Measurements from ENCODE around the gene RHOT2. TPM values are rescaled to one million over a fixed set of nuclear protein-coding genes. Genes with fewer than 3 reads are reported as not detected.

The RHOT2 gene
- polyA plus RNA-seq, 1 donor, result 105 TPM

DNA sequence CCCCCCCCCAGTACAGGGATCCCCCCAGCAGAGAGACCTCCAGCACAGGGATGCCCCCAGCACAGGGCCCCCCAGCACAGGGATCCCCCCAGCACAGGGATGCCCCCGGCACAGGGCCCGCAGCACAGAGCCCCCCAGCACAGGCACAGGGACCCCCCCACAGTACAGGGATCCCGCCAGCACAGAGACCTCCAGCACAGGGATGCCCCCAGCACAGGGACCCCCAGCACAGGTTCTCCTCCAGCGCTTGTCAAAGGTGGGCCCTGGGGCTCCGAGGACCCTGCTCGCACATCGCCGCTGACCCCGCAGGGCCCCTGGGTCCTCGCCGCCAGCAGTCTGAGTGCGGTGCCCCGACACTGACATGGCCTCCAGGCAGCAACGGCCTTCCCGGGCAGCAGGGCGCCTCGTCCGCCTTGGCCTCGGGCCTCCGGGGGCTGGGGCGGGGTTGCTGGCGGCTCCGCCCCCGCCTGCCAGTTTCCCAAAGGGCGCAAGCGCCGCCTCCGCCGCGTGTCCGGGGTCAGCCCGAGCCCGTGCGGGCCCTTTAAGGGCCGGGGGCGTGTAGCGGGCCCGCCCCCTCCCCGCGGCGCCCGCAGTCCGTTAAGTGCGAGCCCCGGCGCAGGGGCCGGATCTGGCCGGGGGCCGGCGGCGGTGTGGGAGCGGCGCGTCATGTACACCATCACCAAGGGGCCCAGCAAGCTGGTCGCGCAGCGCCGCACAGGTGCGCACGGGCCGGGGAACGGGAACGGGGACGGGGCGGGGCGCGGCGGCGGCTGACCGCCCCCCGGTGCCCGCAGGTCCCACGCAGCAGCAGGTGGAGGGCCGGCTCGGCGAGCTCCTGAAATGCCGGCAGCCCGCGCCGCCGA is 26.4 kb upstream of the RHOT2 start, which contains the start of gene MCRIP2:
Gene MCRIP2 (plus strand): TSS at position 503 of the 863 bp plus-strand sequence. CDS start 164 bp downstream, at position 667.
- Histone ChIP-seq H3K27me3 (ENCODE audit: control insufficient read depth, insufficient read depth, low read length) (no peaks in the 10 kb centered on the region), H3K27ac (ENCODE audit: low read length) (peak within 1 kb of the TSS; percentile 85), H3K4me1 (ENCODE audit: control insufficient read depth, insufficient read depth, low read length) (peaks cover 45% of the 10 kb centered on the region), H3K36me3 (ENCODE audit: control insufficient read depth, insufficient read depth, low read length) (peaks cover 2% of the 10 kb centered on the region), H3K4me3 (ENCODE audit: low read length) (peak within 1 kb of the TSS; percentile 81), H3K9me3 (ENCODE audit: control insufficient read depth, low read depth, low read length) (peaks cover 5% of the 10 kb centered on the region)
- no CpG with 5 or more reads among the region's 81 CpGs for WGBS (ENCODE audit: insufficient coverage, low lambda C conversion rate)
- DNase-seq, result peak; percentile 78 to 91

GRCh38 chr16:642189-643049 is 25.5 kb upstream of the RHOT2 start:
- H3K36me3 ChIP-seq (ENCODE audit: control insufficient read depth, insufficient read depth, low read length), result peaks cover 10% of the 10 kb centered on the region
- H3K27me3 ChIP-seq (ENCODE audit: control insufficient read depth, insufficient read depth, low read length), result no peaks in the 10 kb centered on the region
- peaks cover 51% of the 10 kb centered on the region for H3K4me1 ChIP-seq (ENCODE audit: control insufficient read depth, insufficient read depth, low read length)
- H3K4me3 ChIP-seq (ENCODE audit: low read length), result peak overlapping the region; percentile 79
- no CpG with 5 or more reads among the region's 72 CpGs for WGBS (ENCODE audit: insufficient coverage, low lambda C conversion rate)
- H3K9me3 ChIP-seq (ENCODE audit: control insufficient read depth, low read depth, low read length), result peaks cover 5% of the 10 kb centered on the region
- peak; percentile 49 to 84 for DNase-seq
- H3K27ac ChIP-seq (ENCODE audit: low read length), result peak overlapping the region; percentile 85

- peaks cover 8% of the 10 kb centered on the region for H3K9me3 ChIP-seq (ENCODE audit: control insufficient read depth, low read depth, low read length)
- H3K27ac ChIP-seq (ENCODE audit: low read length), result peak overlapping the region; percentile 85
- WGBS (ENCODE audit: insufficient coverage, low lambda C conversion rate), result no CpG with 5 or more reads among the region's 13 CpGs
- peaks cover 10% of the 10 kb centered on the region for H3K36me3 ChIP-seq (ENCODE audit: control insufficient read depth, insufficient read depth, low read length)
- H3K27me3 ChIP-seq (ENCODE audit: control insufficient read depth, insufficient read depth, low read length), result no peaks in the 10 kb centered on the region
- peaks cover 52% of the 10 kb centered on the region for H3K4me1 ChIP-seq (ENCODE audit: control insufficient read depth, insufficient read depth, low read length)
- H3K4me3 ChIP-seq (ENCODE audit: low read length), result peak overlapping the region; percentile 79
- DNase-seq, result peak in 1 of 2 donors; percentile 21
Observed at GRCh38 chr16:643050-643368, 24.9 kb upstream of the RHOT2 start.

- no peak overlapping the region for H3K4me3 ChIP-seq (ENCODE audit: low read length)
- peaks cover 10% of the 10 kb centered on the region for H3K9me3 ChIP-seq (ENCODE audit: control insufficient read depth, low read depth, low read length)
- peaks cover 60% of the 10 kb centered on the region for H3K4me1 ChIP-seq (ENCODE audit: control insufficient read depth, insufficient read depth, low read length)
- no peaks in the 10 kb centered on the region for H3K27me3 ChIP-seq (ENCODE audit: control insufficient read depth, insufficient read depth, low read length)
- H3K27ac ChIP-seq (ENCODE audit: low read length), result peak overlapping the region; percentile 78
- peaks cover 10% of the 10 kb centered on the region for H3K36me3 ChIP-seq (ENCODE audit: control insufficient read depth, insufficient read depth, low read length)
- no peak for DNase-seq
- 100% methylated on average over 4 of the region's 12 CpGs for WGBS (ENCODE audit: insufficient coverage, low lambda C conversion rate)
Observed at GRCh38 chr16:644556-644955, 23.4 kb upstream of the RHOT2 start.

GRCh38 chr16:645852-646678 is 21.9 kb upstream of the RHOT2 start:
- DNase-seq, result peak; percentile 78 to 86
- Histone ChIP-seq H3K27ac (ENCODE audit: low read length) (peak overlapping the region; percentile 78), H3K9me3 (ENCODE audit: control insufficient read depth, low read depth, low read length) (peaks cover 9% of the 10 kb centered on the region), H3K4me3 (ENCODE audit: low read length) (peak overlapping the region; percentile 8), H3K4me1 (ENCODE audit: control insufficient read depth, insufficient read depth, low read length) (peaks cover 59% of the 10 kb centered on the region), H3K36me3 (ENCODE audit: control insufficient read depth, insufficient read depth, low read length) (peaks cover 10% of the 10 kb centered on the region), H3K27me3 (ENCODE audit: control insufficient read depth, insufficient read depth, low read length) (no peaks in the 10 kb centered on the region)
- no CpG with 5 or more reads among the region's 32 CpGs for WGBS (ENCODE audit: insufficient coverage, low lambda C conversion rate)

DNA sequence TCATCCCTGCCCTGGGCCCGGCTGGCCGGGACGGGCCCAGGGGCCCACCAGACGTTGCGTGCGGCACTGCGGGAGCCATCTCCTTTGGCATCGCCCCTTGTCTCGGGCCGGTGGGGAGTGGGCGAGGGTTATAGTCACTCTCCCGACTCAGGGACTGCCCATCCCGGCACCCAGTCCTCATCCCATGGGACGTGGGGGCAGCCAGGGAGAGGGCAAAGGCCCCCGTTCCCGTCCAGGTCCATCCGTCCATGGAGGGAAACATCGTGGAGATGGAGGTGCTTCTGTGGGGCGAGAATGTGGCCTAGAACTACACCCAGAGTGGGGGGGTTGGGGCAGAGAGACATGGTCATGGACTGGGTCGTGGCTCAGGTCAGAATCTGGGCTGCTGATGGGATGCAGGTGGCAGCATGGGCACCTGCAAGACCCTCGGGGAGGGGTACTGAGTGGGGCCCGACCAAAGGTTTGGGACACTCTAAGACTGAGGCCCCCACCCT is 21.2 kb upstream of the RHOT2 start:
- no CpG with 5 or more reads among the region's 22 CpGs for WGBS (ENCODE audit: insufficient coverage, low lambda C conversion rate)
- Histone ChIP-seq H3K9me3 (ENCODE audit: control insufficient read depth, low read depth, low read length) (peaks cover 5% of the 10 kb centered on the region), H3K36me3 (ENCODE audit: control insufficient read depth, insufficient read depth, low read length) (peaks cover 13% of the 10 kb centered on the region), H3K27ac (ENCODE audit: low read length) (peak overlapping the region; percentile 78), H3K4me1 (ENCODE audit: control insufficient read depth, insufficient read depth, low read length) (peaks cover 58% of the 10 kb centered on the region), H3K4me3 (ENCODE audit: low read length) (no peak overlapping the region), H3K27me3 (ENCODE audit: control insufficient read depth, insufficient read depth, low read length) (no peaks in the 10 kb centered on the region)
- DNase-seq, result no peak

DNA sequence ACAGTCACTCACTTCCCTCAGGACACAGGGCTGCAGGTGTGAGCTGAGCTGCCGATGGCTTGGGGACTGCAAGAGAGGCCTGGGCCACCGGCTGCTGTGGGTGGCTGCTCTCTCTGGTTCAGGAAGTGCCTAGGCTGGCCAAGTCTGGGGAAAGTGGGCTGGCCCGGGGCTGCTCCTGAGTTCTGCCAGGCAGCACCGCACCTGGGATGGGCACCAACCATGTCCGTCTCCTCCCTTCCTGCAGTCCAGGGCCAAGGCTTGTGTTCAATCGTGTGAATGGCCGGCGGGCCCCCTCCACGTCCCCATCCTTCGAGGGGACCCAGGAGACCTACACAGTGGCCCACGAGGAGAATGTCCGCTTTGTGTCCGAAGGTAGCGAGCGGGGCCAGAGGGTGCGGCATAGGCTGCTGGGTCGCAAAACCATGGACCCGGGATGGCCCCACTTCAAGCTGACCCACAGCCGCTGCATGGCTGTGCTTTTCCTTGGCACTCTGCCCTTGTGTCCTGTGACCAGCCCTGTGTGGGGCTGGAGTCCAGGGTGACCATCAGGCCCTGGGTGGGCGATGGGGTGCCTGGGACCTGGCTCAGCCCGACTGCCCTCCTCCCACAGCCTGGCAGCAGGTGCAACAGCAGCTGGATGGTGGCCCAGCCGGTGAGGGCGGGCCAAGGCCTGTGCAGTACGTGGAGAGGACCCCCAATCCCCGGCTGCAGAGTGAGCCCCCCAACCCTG is 20.6 kb upstream of the RHOT2 start:
- Histone ChIP-seq H3K4me1 (ENCODE audit: control insufficient read depth, insufficient read depth, low read length) (peaks cover 58% of the 10 kb centered on the region), H3K27ac (ENCODE audit: low read length) (peak overlapping the region; percentile 78), H3K9me3 (ENCODE audit: control insufficient read depth, low read depth, low read length) (peaks cover 5% of the 10 kb centered on the region), H3K4me3 (ENCODE audit: low read length) (no peak overlapping the region), H3K27me3 (ENCODE audit: control insufficient read depth, insufficient read depth, low read length) (no peaks in the 10 kb centered on the region), H3K36me3 (ENCODE audit: control insufficient read depth, insufficient read depth, low read length) (peaks cover 18% of the 10 kb centered on the region)
- WGBS (ENCODE audit: insufficient coverage, low lambda C conversion rate), result 80% methylated on average over 1 of the region's 25 CpGs
- peak in 1 of 2 donors; percentile 34 for DNase-seq

GRCh38 chr16:648071-648780 is 19.7 kb upstream of the RHOT2 start:
- H3K36me3 ChIP-seq (ENCODE audit: control insufficient read depth, insufficient read depth, low read length), result peaks cover 23% of the 10 kb centered on the region
- WGBS (ENCODE audit: insufficient coverage, low lambda C conversion rate), result no CpG with 5 or more reads among the region's 24 CpGs
- H3K27me3 ChIP-seq (ENCODE audit: control insufficient read depth, insufficient read depth, low read length), result no peaks in the 10 kb centered on the region
- H3K4me1 ChIP-seq (ENCODE audit: control insufficient read depth, insufficient read depth, low read length), result peaks cover 51% of the 10 kb centered on the region
- DNase-seq, result peak; percentile 42 to 48
- peak overlapping the region; percentile 88 for H3K27ac ChIP-seq (ENCODE audit: low read length)
- peak overlapping the region; percentile 65 for H3K4me3 ChIP-seq (ENCODE audit: low read length)
- peaks cover 5% of the 10 kb centered on the region for H3K9me3 ChIP-seq (ENCODE audit: control insufficient read depth, low read depth, low read length)
